HL-60/S4 (cell line): ENCODE results near the gene VPS16.
"Not testable (repeated sequence)": the region's sequence is repeated elsewhere in the genome, so short reads cannot be mapped to it uniquely, and the experiment has no call there.

ENCODE experiments used
- in situ Hi-C: fragments of 300-500 bp; cut with MboI; formaldehyde crosslinking; loops from 2 replicates; pipeline ENCODE4 v1.14.3; 2022; ENCODE audit warnings: low sequenced_read_pairs

Gene VPS16

GRCh38 chr20:2806351-2806701, 34.2 kb upstream of the VPS16 start:
- in situ Hi-C loops = no loop called here

GRCh38 chr20:2807019-2807418, 33.5 kb upstream of the VPS16 start:
- in situ Hi-C loops = no loop called here

GRCh38 chr20:2807929-2808328, 32.6 kb upstream of the VPS16 start:
- in situ Hi-C loops = not testable (repeated sequence)

- in situ Hi-C loops = no loop called here
Observed at GRCh38 chr20:2809690-2810089, 30.9 kb upstream of the VPS16 start.

- in situ Hi-C loops = no loop called here
Observed at GRCh38 chr20:2812189-2812588, 28.4 kb upstream of the VPS16 start.

- in situ Hi-C loops = no loop called here
Observed at GRCh38 chr20:2814076-2814475, 26.5 kb upstream of the VPS16 start.

- in situ Hi-C loops = no loop called here
Observed at GRCh38 chr20:2814587-2815051, 25.9 kb upstream of the VPS16 start, which contains the start of gene C20orf141. Gene C20orf141, plus strand, starts transcription at chr20:2814987. Its CDS starts 198 bp downstream, at chr20:2815185.

- in situ Hi-C loops = no loop called here
Observed at GRCh38 chr20:2815242-2815900, 25.2 kb upstream of the VPS16 start.

GRCh38 chr20:2816030-2816582, 24.4 kb upstream of the VPS16 start, which contains the start of gene TMEM239:
Gene TMEM239, plus strand, starts transcription at chr20:2816364. Its CDS starts 191 bp downstream, at chr20:2816555.
- in situ Hi-C loops = no loop called here

- in situ Hi-C loops = no loop called here
Observed at GRCh38 chr20:2816583-2817340, 23.8 kb upstream of the VPS16 start.

GRCh38 chr20:2817341-2817726, 23.2 kb upstream of the VPS16 start:
- in situ Hi-C loops = no loop called here

GRCh38 chr20:2817891-2818595, 22.5 kb upstream of the VPS16 start:
- in situ Hi-C loops = no loop called here

- in situ Hi-C loops = no loop called here
Observed at GRCh38 chr20:2820084-2820895, 20.3 kb upstream of the VPS16 start.

GRCh38 chr20:2820896-2821869, 19.4 kb upstream of the VPS16 start:
- in situ Hi-C loops = no loop called here

GRCh38 chr20:2822073-2822472, 18.5 kb upstream of the VPS16 start:
- in situ Hi-C loops = no loop called here

- in situ Hi-C loops = no loop called here
Observed at GRCh38 chr20:2825761-2826160, 14.8 kb upstream of the VPS16 start.

- in situ Hi-C loops = no loop called here
Observed at GRCh38 chr20:2826655-2827054, 13.9 kb upstream of the VPS16 start.

- in situ Hi-C loops = no loop called here
Observed at GRCh38 chr20:2829376-2829775, 11.2 kb upstream of the VPS16 start.

- in situ Hi-C loops = not testable (repeated sequence)
Observed at GRCh38 chr20:2831206-2831605, 9.3 kb upstream of the VPS16 start.
